T follicular helper cell (primary cell): ENCODE measurements around the gene TMBIM1.
"Not testable (repeated sequence)": the region's sequence is repeated elsewhere in the genome, so short reads cannot be mapped to it uniquely, and the experiment has no call there.

Experiments
- DNase-seq: peaks from one replicate; pipeline ENCODE4 v3.0.0-alpha.2; 2020; ENCODE audit warnings: low read depth

Gene TMBIM1

GRCh38 chr2:218318241-218318640 is 25.9 kb upstream of the TMBIM1 start:
- no peak for DNase-seq

- DNase-seq: no peak
These were observed 25.5 kb upstream of the TMBIM1 start for GRCh38 chr2:218317835-218318234.

GRCh38 chr2:218317303-218317630 is 25.0 kb upstream of the TMBIM1 start:
- DNase-seq: no peak

GRCh38 chr2:218315397-218315796 is 23.1 kb upstream of the TMBIM1 start:
- no peak for DNase-seq

GRCh38 chr2:218314764-218315163 is 22.5 kb upstream of the TMBIM1 start:
- not testable (repeated sequence) for DNase-seq

- DNase-seq: no peak
These were observed 21.1 kb upstream of the TMBIM1 start for GRCh38 chr2:218313356-218313755.

- no peak for DNase-seq
These were observed 20.0 kb upstream of the TMBIM1 start for GRCh38 chr2:218312267-218312756.

- DNase-seq: not testable (repeated sequence)
These were observed 19.4 kb upstream of the TMBIM1 start for GRCh38 chr2:218311541-218312266.

GRCh38 chr2:218310853-218311540 is 18.7 kb upstream of the TMBIM1 start:
- DNase-seq: no peak

- DNase-seq: no peak
These were observed 15.2 kb upstream of the TMBIM1 start for GRCh38 chr2:218307415-218308090.

- no peak for DNase-seq
These were observed 14.0 kb upstream of the TMBIM1 start for GRCh38 chr2:218306184-218306920.

GRCh38 chr2:218305383-218305782 is 13.1 kb upstream of the TMBIM1 start:
- DNase-seq: no peak

- peak; percentile 80 for DNase-seq
These were observed 9.0 kb upstream of the TMBIM1 start for GRCh38 chr2:218301176-218301819.

- no peak for DNase-seq
These were observed 7.8 kb upstream of the TMBIM1 start for GRCh38 chr2:218300141-218300540.

GRCh38 chr2:218298314-218298875 is 6.1 kb upstream of the TMBIM1 start:
- DNase-seq: no peak

GRCh38 chr2:218296847-218297246 is 4.5 kb upstream of the TMBIM1 start:
- no peak for DNase-seq

- DNase-seq: no peak
These were observed 3.9 kb upstream of the TMBIM1 start for GRCh38 chr2:218296200-218296599.

GRCh38 chr2:218295029-218295428 is 2.7 kb upstream of the TMBIM1 start:
- no peak for DNase-seq

- DNase-seq: no peak
These were observed 2.2 kb upstream of the TMBIM1 start for GRCh38 chr2:218294430-218295022.

- no peak for DNase-seq
These were observed 1.6 kb upstream of the TMBIM1 start for GRCh38 chr2:218293715-218294429.
